Astrocyte (in vitro differentiated cells and primary cell): ENCODE results near the gene PATL2.

Experiments
- EZH2 ChIP-seq: IDR thresholded peaks from 2 replicates; pipeline ENCODE4 v1.6.1; 2012; ENCODE audit warnings: mild to moderate bottlenecking, low read length, inconsistent platforms; ENCODE audit not compliant: insufficient read depth
- TF ChIP-seq, protein P1 (sequence below): IDR thresholded peaks from 2 replicates; pipeline ENCODE4 v1.5.1; 2011; ENCODE audit warnings: low read depth, mild to moderate bottlenecking, inconsistent platforms, low read length, moderate library complexity; ENCODE audit not compliant: insufficient read depth

DNA sequence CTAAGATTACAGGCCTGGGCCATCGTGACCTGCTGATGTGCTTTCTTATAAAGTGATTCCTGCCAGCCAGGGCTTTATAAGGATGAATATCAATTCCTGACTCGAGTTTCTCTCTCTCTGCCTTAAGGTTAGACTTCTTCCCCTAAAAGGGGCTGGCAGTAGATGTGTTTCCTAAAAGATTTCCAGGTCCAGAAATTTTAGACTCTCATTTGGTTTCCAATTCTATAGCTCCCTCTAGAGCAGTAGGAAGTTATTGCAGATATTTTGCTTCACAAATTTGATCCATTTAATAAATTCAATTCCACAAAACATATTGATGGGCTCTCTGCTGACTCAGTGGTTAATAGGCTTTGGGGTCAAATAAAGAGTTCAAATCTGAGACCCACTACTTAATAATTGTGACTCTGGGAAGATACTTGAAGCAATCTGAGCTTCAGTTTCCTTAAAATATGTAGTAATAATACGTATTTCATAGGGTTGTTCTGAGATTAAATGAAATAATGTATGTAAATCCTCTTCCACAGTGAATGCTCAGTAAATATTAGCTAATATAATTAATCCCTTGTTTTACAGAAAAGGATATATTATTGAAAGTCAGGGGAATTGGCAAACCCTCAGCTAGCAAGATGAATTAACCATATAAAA is 27.3 kb upstream of the PATL2 start:
- TF ChIP-seq, protein P1, sequence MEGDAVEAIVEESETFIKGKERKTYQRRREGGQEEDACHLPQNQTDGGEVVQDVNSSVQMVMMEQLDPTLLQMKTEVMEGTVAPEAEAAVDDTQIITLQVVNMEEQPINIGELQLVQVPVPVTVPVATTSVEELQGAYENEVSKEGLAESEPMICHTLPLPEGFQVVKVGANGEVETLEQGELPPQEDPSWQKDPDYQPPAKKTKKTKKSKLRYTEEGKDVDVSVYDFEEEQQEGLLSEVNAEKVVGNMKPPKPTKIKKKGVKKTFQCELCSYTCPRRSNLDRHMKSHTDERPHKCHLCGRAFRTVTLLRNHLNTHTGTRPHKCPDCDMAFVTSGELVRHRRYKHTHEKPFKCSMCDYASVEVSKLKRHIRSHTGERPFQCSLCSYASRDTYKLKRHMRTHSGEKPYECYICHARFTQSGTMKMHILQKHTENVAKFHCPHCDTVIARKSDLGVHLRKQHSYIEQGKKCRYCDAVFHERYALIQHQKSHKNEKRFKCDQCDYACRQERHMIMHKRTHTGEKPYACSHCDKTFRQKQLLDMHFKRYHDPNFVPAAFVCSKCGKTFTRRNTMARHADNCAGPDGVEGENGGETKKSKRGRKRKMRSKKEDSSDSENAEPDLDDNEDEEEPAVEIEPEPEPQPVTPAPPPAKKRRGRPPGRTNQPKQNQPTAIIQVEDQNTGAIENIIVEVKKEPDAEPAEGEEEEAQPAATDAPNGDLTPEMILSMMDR = peak; percentile 78
- TF ChIP-seq EZH2 = no peak
